ENCODE measurements around the gene PCNT.

PCNT gene

DNA sequence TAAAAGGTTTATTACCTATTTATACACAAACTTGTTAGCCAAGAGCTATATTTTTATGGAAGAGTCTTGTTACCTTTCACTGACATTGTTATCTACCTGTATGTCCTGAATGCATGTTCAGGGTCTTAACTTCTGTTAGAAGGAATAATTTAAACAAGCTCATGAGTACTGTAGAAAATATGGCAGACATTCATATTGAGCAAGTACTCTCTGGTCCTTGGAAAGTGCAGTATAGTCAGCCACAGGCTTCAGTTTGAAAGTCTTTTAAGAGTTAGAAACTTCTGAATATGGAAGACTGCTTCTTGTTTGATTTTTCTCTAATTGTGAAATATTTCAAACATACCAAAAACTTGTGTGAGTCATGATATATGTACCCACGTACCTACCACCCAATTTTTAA, 151.3 kb downstream of the PCNT start:
- Mint-ChIP-seq H3K27me3 (ENCODE audit: low read depth) (no peaks in the 10 kb centered on the region), H3K4me3 (no peak overlapping the region), H3K9me3 (no peaks in the 10 kb centered on the region), H3K27ac (no peak overlapping the region), H3K36me3 (ENCODE audit: low read depth) (peaks cover 34% of the 10 kb centered on the region), H3K4me1 (no peaks in the 10 kb centered on the region)
- TF ChIP-seq, protein P1, sequence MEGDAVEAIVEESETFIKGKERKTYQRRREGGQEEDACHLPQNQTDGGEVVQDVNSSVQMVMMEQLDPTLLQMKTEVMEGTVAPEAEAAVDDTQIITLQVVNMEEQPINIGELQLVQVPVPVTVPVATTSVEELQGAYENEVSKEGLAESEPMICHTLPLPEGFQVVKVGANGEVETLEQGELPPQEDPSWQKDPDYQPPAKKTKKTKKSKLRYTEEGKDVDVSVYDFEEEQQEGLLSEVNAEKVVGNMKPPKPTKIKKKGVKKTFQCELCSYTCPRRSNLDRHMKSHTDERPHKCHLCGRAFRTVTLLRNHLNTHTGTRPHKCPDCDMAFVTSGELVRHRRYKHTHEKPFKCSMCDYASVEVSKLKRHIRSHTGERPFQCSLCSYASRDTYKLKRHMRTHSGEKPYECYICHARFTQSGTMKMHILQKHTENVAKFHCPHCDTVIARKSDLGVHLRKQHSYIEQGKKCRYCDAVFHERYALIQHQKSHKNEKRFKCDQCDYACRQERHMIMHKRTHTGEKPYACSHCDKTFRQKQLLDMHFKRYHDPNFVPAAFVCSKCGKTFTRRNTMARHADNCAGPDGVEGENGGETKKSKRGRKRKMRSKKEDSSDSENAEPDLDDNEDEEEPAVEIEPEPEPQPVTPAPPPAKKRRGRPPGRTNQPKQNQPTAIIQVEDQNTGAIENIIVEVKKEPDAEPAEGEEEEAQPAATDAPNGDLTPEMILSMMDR (IDR thresholded peaks at IDR 0.05; ENCODE audit: unreplicated experiment in 3 of 3): no peak

DNA sequence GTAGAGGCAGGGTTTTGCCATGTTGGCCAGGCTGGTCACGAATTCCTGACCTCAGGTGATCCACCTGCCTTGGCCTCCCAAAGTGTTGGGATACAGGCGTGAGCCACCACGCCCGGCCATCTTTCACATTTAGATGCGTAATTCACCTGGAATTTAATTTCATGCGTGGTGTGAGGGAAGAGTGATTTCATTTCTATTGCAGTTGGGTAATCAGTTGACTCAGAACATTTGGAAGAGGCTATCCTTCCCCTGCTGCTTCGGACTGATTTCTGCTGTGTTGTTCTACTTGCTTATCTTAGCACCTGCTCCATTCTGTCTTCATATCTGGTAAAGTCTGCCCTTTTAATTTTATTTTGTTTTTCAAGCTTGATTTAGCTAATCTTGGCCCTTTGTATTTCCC, 153.8 kb downstream of the PCNT start:
- Mint-ChIP-seq H3K36me3 (ENCODE audit: low read depth) (peaks cover 40% of the 10 kb centered on the region), H3K9me3 (no peaks in the 10 kb centered on the region), H3K27me3 (ENCODE audit: low read depth) (no peaks in the 10 kb centered on the region), H3K27ac (no peak overlapping the region), H3K4me3 (no peak overlapping the region), H3K4me1 (peaks cover 3% of the 10 kb centered on the region)
- TF ChIP-seq, protein P1 (IDR thresholded peaks at IDR 0.05; ENCODE audit: unreplicated experiment in 3 of 3): no peak

DNA sequence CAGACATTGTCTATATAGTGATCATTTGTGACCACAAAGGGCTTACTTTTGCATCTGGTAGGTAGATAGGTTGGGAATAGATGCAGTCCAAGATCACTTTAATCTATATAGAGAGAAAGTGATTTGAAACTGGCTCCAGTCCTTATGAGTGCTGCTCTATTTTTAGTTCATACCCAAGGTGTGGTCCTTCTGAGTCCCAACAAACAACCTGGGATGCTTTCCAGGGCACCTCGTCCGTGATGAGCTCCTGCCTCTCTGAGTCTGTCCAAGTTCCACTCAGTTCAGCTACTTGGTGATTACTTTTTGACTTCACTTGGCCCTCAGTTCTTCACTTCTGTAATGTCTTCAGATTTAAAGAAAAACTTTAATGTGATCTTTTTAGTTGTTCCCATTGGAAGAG, 155.0 kb downstream of the PCNT start:
- Mint-ChIP-seq H3K4me1 (peaks cover 12% of the 10 kb centered on the region), H3K36me3 (ENCODE audit: low read depth) (peaks cover 38% of the 10 kb centered on the region), H3K9me3 (no peaks in the 10 kb centered on the region), H3K4me3 (no peak overlapping the region), H3K27ac (no peak overlapping the region), H3K27me3 (ENCODE audit: low read depth) (no peaks in the 10 kb centered on the region)
- TF ChIP-seq, protein P1 (IDR thresholded peaks at IDR 0.05; ENCODE audit: unreplicated experiment in 3 of 3): no peak

DNA sequence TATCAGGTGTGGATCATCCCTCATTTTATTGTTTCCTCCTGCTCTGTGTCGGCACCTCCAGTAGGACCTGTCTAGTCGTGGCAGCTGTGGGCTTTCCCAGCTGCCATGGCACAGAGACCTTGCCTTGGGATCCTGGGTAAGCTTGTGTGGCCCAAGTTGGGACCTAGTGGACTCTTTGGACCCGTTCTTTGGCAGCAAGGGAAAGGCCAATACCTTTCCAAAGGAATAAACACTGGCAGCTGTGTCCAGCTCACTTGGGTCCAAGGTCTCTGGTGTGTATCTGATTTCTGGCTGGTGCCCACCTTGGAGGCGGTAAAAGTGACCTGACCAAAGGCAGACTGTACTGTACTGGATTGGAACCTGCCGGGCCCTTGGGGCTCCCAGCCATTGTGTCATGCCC, 156.5 kb downstream of the PCNT start:
- H3K9me3 Mint-ChIP-seq: no peaks in the 10 kb centered on the region
- H3K27me3 Mint-ChIP-seq (ENCODE audit: low read depth): no peaks in the 10 kb centered on the region
- TF ChIP-seq, protein P1 (IDR thresholded peaks at IDR 0.05; ENCODE audit: unreplicated experiment in 3 of 3): no peak
- no peak overlapping the region for H3K27ac Mint-ChIP-seq
- no peak overlapping the region for H3K4me3 Mint-ChIP-seq
- peaks cover 43% of the 10 kb centered on the region for H3K36me3 Mint-ChIP-seq (ENCODE audit: low read depth)
- peaks cover 12% of the 10 kb centered on the region for H3K4me1 Mint-ChIP-seq

DNA sequence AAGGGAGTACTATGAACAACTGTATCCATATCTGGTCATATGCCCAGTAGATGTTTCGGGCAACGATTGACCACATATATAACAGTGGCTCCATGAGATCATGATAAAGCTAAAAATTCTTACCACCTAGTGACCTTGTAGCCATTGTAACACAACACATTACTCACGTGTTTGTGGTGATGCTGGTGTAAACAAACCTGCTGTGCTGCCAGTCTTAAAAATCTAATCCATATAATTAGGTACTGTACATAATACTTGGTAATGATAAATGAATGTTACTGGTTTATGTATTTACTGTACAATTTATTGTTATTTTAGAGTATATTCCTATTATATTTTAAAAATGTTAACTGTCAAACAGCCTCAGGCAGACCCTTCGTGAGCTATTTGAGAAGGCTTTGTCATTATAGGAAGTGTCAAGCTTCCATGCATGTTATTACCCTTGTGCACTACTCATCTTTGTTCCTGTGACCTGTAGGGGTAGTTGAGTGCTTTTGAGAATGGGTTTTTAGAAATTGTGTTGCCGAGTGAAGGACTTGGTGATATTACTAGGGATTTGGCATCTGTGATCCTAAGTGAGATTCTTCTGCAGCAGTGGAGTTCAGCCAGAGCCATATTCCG, 158.4 kb downstream of the PCNT start:
- Mint-ChIP-seq H3K4me3 (no peak overlapping the region), H3K36me3 (ENCODE audit: low read depth) (peaks cover 45% of the 10 kb centered on the region), H3K27me3 (ENCODE audit: low read depth) (no peaks in the 10 kb centered on the region)

DNA sequence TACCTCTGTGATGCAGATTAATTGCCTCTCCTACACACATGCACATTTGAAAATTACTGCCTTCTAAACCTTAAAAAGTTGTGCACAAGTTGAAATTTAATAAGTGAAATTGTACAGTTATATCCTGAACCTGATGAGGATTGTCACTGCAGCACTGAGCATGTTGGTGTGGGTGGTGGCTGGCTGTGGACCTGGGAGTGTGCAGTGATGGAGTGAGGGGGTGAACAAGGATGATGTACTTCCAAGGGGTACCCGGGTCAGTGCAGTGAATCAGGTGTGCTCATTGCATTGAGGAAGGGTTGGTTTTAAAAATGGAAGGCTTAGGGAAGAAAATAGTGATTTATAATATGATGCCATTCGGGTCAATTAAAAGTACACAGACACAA, 158.9 kb downstream of the PCNT start:
- Mint-ChIP-seq H3K9me3 (no peaks in the 10 kb centered on the region), H3K4me3 (no peak overlapping the region), H3K27ac (no peak overlapping the region), H3K4me1 (peaks cover 12% of the 10 kb centered on the region), H3K27me3 (ENCODE audit: low read depth) (no peaks in the 10 kb centered on the region), H3K36me3 (ENCODE audit: low read depth) (peaks cover 45% of the 10 kb centered on the region)
- TF ChIP-seq, protein P1 (IDR thresholded peaks at IDR 0.05; ENCODE audit: unreplicated experiment in 3 of 3): no peak

More for the DNA sequence above, 158.4 kb downstream of the PCNT start:
- Mint-ChIP-seq H3K4me1 (peaks cover 12% of the 10 kb centered on the region), H3K9me3 (no peaks in the 10 kb centered on the region), H3K27ac (no peak overlapping the region)
- TF ChIP-seq, protein P1 (IDR thresholded peaks at IDR 0.05; ENCODE audit: unreplicated experiment in 3 of 3): no peak
